MV-4-11 (cell line): Measurements from ENCODE around the gene ERO1A.
"Not testable (repeated sequence)": the region's sequence is repeated elsewhere in the genome, so short reads cannot be mapped to it uniquely, and the experiment has no call there.

Experiments used
- DNase-seq: peaks from one replicate; lab custom pipeline; 2025; lab: John Stamatoyannopoulos, UW

Gene ERO1A

GRCh38 chr14:52695481-52696091 is at the start of gene ERO1A:
Gene ERO1A (minus strand): TSS chr14:52695558. CDS start chr14:52695481, 77 bp downstream.
- DNase-seq: peak; percentile 44

- DNase-seq: no peak
Observed at GRCh38 chr14:52741865-52742264, 46.5 kb upstream of the ERO1A start.

GRCh38 chr14:52740751-52741150 is 45.4 kb upstream of the ERO1A start:
- DNase-seq: no peak

GRCh38 chr14:52738409-52738808 is 43.1 kb upstream of the ERO1A start:
- DNase-seq: no peak

GRCh38 chr14:52735921-52736489 is 40.6 kb upstream of the ERO1A start:
- no peak for DNase-seq

GRCh38 chr14:52733824-52734223 is 38.5 kb upstream of the ERO1A start:
- DNase-seq: no peak

GRCh38 chr14:52730709-52731111 is 35.4 kb upstream of the ERO1A start:
- peak; percentile 31 for DNase-seq

- DNase-seq: peak; percentile 96
Observed at GRCh38 chr14:52729925-52730708, 34.8 kb upstream of the ERO1A start, which contains the start of gene STYX. Gene STYX (plus strand): TSS chr14:52730166. CDS start chr14:52730475, 309 bp downstream.

- DNase-seq: no peak
Observed at GRCh38 chr14:52729585-52729924, 34.2 kb upstream of the ERO1A start.

- DNase-seq: not testable (repeated sequence)
Observed at GRCh38 chr14:52729035-52729434, 33.7 kb upstream of the ERO1A start.

- not testable (repeated sequence) for DNase-seq
Observed at GRCh38 chr14:52727509-52727908, 32.2 kb upstream of the ERO1A start.

- no peak for DNase-seq
Observed at GRCh38 chr14:52724360-52724644, 28.9 kb upstream of the ERO1A start.

- DNase-seq: no peak
Observed at GRCh38 chr14:52723514-52724359, 28.4 kb upstream of the ERO1A start.

GRCh38 chr14:52716155-52716554 is 20.8 kb upstream of the ERO1A start:
- DNase-seq: peak; percentile 67

- DNase-seq: no peak
Observed at GRCh38 chr14:52711666-52712065, 16.3 kb upstream of the ERO1A start.

GRCh38 chr14:52706724-52707706 is 11.7 kb upstream of the ERO1A start, which contains the start of gene PSMC6:
Gene PSMC6 (plus strand): TSS chr14:52707200. CDS start chr14:52707220, 20 bp downstream.
- DNase-seq: peak; percentile 84

GRCh38 chr14:52706286-52706685 is 10.9 kb upstream of the ERO1A start:
- peak; percentile 47 for DNase-seq

GRCh38 chr14:52703664-52704063 is 8.3 kb upstream of the ERO1A start:
- DNase-seq: no peak

GRCh38 chr14:52703225-52703624 is 7.9 kb upstream of the ERO1A start:
- peak; percentile 76 for DNase-seq

- DNase-seq: no peak
Observed at GRCh38 chr14:52701223-52701622, 5.9 kb upstream of the ERO1A start.

GRCh38 chr14:52700701-52701172 is 5.4 kb upstream of the ERO1A start:
- no peak for DNase-seq
